HEK293 (cell line): ENCODE measurements around the gene HLA-DMB.

Experiments used
- CTCF ChIA-PET: fragments of 350-600 bp; formaldehyde crosslinking; extraction: SDS; loops from one replicate; lab custom pipeline; 2021; ENCODE audit warnings: antibody characterized with exemption; lab: Yijun Ruan, JAX
- POLR2A ChIA-PET: fragments of 300-600 bp; formaldehyde crosslinking; extraction: SDS; loops from one replicate; lab custom pipeline; 2020; ENCODE audit warnings: antibody characterized with exemption, inconsistent platforms; lab: Yijun Ruan, JAX
- H3K27ac ChIP-seq: fragments of 200-500 bp; sonication (Bioruptor generic); 2 replicates; pipeline ENCODE4 v1.5.1; 2014; ENCODE audit warnings: low read depth, low read length, control low read depth, inconsistent platforms; ENCODE audit errors: extremely low read depth
- H3K36me3 ChIP-seq, 2 experiments: fragments of 200-500 bp in 1 of 2; sonication (Bioruptor generic) in 1 of 2; 1 replicate in 1 of 2; 2 replicates in 1 of 2; pipeline ENCODE4 v1.5.1; 2014 to 2017; ENCODE audit warnings: inconsistent platforms in 2 of 2, low read length in 2 of 2; ENCODE audit not compliant: control insufficient read depth in 2 of 2, insufficient read depth in 1 of 2
- H3K4me1 ChIP-seq: fragments of 200-500 bp; sonication (Bioruptor generic); 2 replicates; pipeline ENCODE4 v1.5.1; 2014; ENCODE audit warnings: mild to moderate bottlenecking, low read length, inconsistent platforms; ENCODE audit not compliant: control insufficient read depth, insufficient read depth
- H3K4me3 ChIP-seq: 2 replicates; pipeline ENCODE4 v1.5.1; 2011; ENCODE audit warnings: low read depth, mild to moderate bottlenecking, control low read depth, low read length, moderate library complexity
- H3K9me3 ChIP-seq: fragments of 200-500 bp; sonication (Bioruptor generic); 2 replicates; pipeline ENCODE4 v1.5.1; 2014; ENCODE audit warnings: low read depth, low read length, inconsistent platforms; ENCODE audit not compliant: control insufficient read depth, insufficient read depth
- GLI2 ChIP-seq: fragments of 450-650 bp; formaldehyde crosslinking; IDR thresholded peaks from 2 replicates; pipeline ENCODE4; 2017; ENCODE audit warnings: missing biosample characterization, missing genetic modification characterization, low read depth, borderline replicate concordance
- HIC1 ChIP-seq: fragments of 450-650 bp; formaldehyde crosslinking; IDR thresholded peaks from 2 replicates; pipeline ENCODE4 v1.5.1; 2016; ENCODE audit warnings: missing biosample characterization, missing genetic modification characterization
- MZF1 ChIP-seq: fragments of 450-650 bp; formaldehyde crosslinking; IDR thresholded peaks from 2 replicates; pipeline ENCODE4 v1.5.1; 2017; ENCODE audit warnings: missing biosample characterization, missing genetic modification characterization, borderline replicate concordance
- RBAK ChIP-seq: fragments of 450-650 bp; formaldehyde crosslinking; IDR thresholded peaks from 2 replicates; pipeline ENCODE4 v1.5.1; 2016; ENCODE audit warnings: missing biosample characterization, missing genetic modification characterization
- WT1 ChIP-seq: fragments of 450-650 bp; formaldehyde crosslinking; IDR thresholded peaks from 2 replicates; pipeline ENCODE4 v1.5.1; 2016; ENCODE audit warnings: missing biosample characterization, missing genetic modification characterization
- ZBTB17 ChIP-seq: fragments of 450-650 bp; formaldehyde crosslinking; IDR thresholded peaks from 2 replicates; pipeline ENCODE4 v1.5.1; 2016; ENCODE audit warnings: missing biosample characterization, missing genetic modification characterization
- ZBTB44 ChIP-seq: fragments of 450-650 bp; IDR thresholded peaks from 2 replicates; pipeline ENCODE4 v1.5.1; 2018; ENCODE audit warnings: missing biosample characterization, mild to moderate bottlenecking, missing genetic modification characterization
- ZNF155 ChIP-seq: fragments of 450-650 bp; formaldehyde crosslinking; IDR thresholded peaks from 2 replicates; pipeline ENCODE4 v1.5.1; 2016; ENCODE audit warnings: missing biosample characterization, missing genetic modification characterization
- ZNF2 ChIP-seq: fragments of 450-650 bp; formaldehyde crosslinking; IDR thresholded peaks from 2 replicates; pipeline ENCODE4 v1.5.1; 2016; ENCODE audit warnings: missing biosample characterization, missing genetic modification characterization
- ZNF214 ChIP-seq: fragments of 450-650 bp; formaldehyde crosslinking; IDR thresholded peaks from 2 replicates; pipeline ENCODE4 v1.5.1; 2017; ENCODE audit warnings: missing biosample characterization, mild to moderate bottlenecking, missing genetic modification characterization, borderline replicate concordance
- ZNF24 ChIP-seq: fragments of 450-650 bp; formaldehyde crosslinking; IDR thresholded peaks from 2 replicates; pipeline ENCODE4 v1.5.1; 2016; ENCODE audit warnings: missing biosample characterization, missing genetic modification characterization
- ZNF394 ChIP-seq: fragments of 450-650 bp; formaldehyde crosslinking; IDR thresholded peaks from 2 replicates; pipeline ENCODE4 v1.5.1; 2016; ENCODE audit warnings: missing biosample characterization, missing genetic modification characterization, mild to moderate bottlenecking, moderate library complexity, borderline replicate concordance
- ZNF426 ChIP-seq: fragments of 450-650 bp; formaldehyde crosslinking; IDR thresholded peaks from 2 replicates; pipeline ENCODE4 v1.5.1; 2017; ENCODE audit warnings: missing biosample characterization, missing genetic modification characterization, mild to moderate bottlenecking, inconsistent platforms, moderate library complexity
- ZNF510 ChIP-seq: fragments of 450-650 bp; formaldehyde crosslinking; IDR thresholded peaks from 2 replicates; pipeline ENCODE4 v1.5.1; 2018; ENCODE audit warnings: mild to moderate bottlenecking, missing genetic modification characterization, missing biosample characterization; ENCODE audit not compliant: insufficient replicate concordance
- ZNF521 ChIP-seq: fragments of 450-650 bp; formaldehyde crosslinking; IDR thresholded peaks from 2 replicates; pipeline ENCODE4 v1.5.1; 2017; ENCODE audit warnings: missing biosample characterization, mild to moderate bottlenecking, missing genetic modification characterization
- ZNF610 ChIP-seq: fragments of 450-650 bp; formaldehyde crosslinking; IDR thresholded peaks from 2 replicates; pipeline ENCODE4 v1.5.1; 2016; ENCODE audit warnings: missing biosample characterization, missing genetic modification characterization, borderline replicate concordance
- ZNF621 ChIP-seq: fragments of 450-650 bp; formaldehyde crosslinking; IDR thresholded peaks from 2 replicates; pipeline ENCODE4 v1.5.1; 2017; ENCODE audit warnings: missing biosample characterization, missing genetic modification characterization
- ZNF768 ChIP-seq: fragments of 450-650 bp; formaldehyde crosslinking; IDR thresholded peaks from 2 replicates; pipeline ENCODE4 v1.5.1; 2018; ENCODE audit warnings: missing biosample characterization, mild to moderate bottlenecking, missing genetic modification characterization
- ZNF843 ChIP-seq: fragments of 450-650 bp; formaldehyde crosslinking; IDR thresholded peaks from 2 replicates; pipeline ENCODE4 v1.5.1; 2016; ENCODE audit warnings: missing biosample characterization, missing genetic modification characterization
- TF ChIP-seq, protein P1 (sequence below): fragments of 450-650 bp; formaldehyde crosslinking; IDR thresholded peaks from 2 replicates; pipeline ENCODE4 v1.5.0; 2017; ENCODE audit warnings: missing biosample characterization, missing genetic modification characterization, borderline replicate concordance
- TF ChIP-seq, protein P2 (sequence below): fragments of 450-650 bp; formaldehyde crosslinking; IDR thresholded peaks from 2 replicates; pipeline ENCODE4 v1.5.1; 2016; ENCODE audit warnings: missing biosample characterization, missing genetic modification characterization
- TF ChIP-seq, protein P3 (sequence below): fragments of 450-650 bp; formaldehyde crosslinking; IDR thresholded peaks from 2 replicates; pipeline ENCODE4 v1.5.1; 2017; ENCODE audit warnings: missing biosample characterization, missing genetic modification characterization

Gene HLA-DMB

DNA sequence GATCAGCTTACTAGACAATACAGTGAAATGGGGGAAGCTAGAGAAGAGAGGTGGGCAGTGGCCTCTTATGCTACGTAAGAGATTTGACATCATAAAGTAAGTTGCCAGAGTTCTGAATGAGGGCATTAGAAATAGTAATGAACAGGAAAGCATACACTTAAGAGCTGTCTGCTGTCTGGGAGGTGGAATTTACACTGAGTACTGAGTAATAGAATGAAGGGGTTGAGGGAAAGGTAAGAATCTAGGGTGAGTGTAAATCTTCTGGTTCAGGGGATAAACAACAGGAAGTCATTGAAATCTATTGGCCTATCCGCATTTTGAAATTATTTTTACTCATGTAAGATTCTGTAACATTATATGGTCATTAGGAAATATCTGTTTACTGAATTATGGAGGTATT is 35.8 kb downstream of the HLA-DMB start:
- ChIA-PET CTCF (interaction anchor here (1.1 to 6.0 kb wide), 9 partner anchors 8 to 80 kb away, joined by 3 to 42 read pairs (median 5); partner anchors contain the start of genes HLA-DMA and TAP2), POLR2A (interaction anchor here (0.6 to 5.2 kb wide), 6 partner anchors 10 to 548 kb away, joined by 3 to 37 read pairs (median 7); no protein-coding TSS in a partner anchor)
- peaks cover 0 to 9% of the 10 kb centered on the region in 2 experiments; a peak in 1 of 3 replicates for H3K36me3 ChIP-seq
- H3K4me1 ChIP-seq: peaks cover 11% of the 10 kb centered on the region
- TF ChIP-seq ZNF521 (tag by site-specific recombination): no peak
- TF ChIP-seq ZNF394 (tag by site-specific recombination): no peak
- TF ChIP-seq ZNF2 (tag by site-specific recombination): no peak
- TF ChIP-seq ZNF621 (tag by site-specific recombination): no peak
- no peak for TF ChIP-seq ZNF610 (tag by site-specific recombination)
- TF ChIP-seq ZBTB17 (tag by site-specific recombination): no peak
- TF ChIP-seq ZNF155 (tag by site-specific recombination): no peak
- no peak for TF ChIP-seq WT1 (tag by site-specific recombination)
- TF ChIP-seq HIC1 (tag by site-specific recombination): no peak
- TF ChIP-seq ZNF214 (tag by site-specific recombination): no peak
- TF ChIP-seq, protein P1, sequence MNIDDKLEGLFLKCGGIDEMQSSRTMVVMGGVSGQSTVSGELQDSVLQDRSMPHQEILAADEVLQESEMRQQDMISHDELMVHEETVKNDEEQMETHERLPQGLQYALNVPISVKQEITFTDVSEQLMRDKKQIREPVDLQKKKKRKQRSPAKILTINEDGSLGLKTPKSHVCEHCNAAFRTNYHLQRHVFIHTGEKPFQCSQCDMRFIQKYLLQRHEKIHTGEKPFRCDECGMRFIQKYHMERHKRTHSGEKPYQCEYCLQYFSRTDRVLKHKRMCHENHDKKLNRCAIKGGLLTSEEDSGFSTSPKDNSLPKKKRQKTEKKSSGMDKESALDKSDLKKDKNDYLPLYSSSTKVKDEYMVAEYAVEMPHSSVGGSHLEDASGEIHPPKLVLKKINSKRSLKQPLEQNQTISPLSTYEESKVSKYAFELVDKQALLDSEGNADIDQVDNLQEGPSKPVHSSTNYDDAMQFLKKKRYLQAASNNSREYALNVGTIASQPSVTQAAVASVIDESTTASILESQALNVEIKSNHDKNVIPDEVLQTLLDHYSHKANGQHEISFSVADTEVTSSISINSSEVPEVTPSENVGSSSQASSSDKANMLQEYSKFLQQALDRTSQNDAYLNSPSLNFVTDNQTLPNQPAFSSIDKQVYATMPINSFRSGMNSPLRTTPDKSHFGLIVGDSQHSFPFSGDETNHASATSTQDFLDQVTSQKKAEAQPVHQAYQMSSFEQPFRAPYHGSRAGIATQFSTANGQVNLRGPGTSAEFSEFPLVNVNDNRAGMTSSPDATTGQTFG (tag by site-specific recombination): no peak
- no peak for TF ChIP-seq ZNF24
- TF ChIP-seq, protein P2, sequence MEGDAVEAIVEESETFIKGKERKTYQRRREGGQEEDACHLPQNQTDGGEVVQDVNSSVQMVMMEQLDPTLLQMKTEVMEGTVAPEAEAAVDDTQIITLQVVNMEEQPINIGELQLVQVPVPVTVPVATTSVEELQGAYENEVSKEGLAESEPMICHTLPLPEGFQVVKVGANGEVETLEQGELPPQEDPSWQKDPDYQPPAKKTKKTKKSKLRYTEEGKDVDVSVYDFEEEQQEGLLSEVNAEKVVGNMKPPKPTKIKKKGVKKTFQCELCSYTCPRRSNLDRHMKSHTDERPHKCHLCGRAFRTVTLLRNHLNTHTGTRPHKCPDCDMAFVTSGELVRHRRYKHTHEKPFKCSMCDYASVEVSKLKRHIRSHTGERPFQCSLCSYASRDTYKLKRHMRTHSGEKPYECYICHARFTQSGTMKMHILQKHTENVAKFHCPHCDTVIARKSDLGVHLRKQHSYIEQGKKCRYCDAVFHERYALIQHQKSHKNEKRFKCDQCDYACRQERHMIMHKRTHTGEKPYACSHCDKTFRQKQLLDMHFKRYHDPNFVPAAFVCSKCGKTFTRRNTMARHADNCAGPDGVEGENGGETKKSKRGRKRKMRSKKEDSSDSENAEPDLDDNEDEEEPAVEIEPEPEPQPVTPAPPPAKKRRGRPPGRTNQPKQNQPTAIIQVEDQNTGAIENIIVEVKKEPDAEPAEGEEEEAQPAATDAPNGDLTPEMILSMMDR (tag by site-specific recombination): no peak
- no peak overlapping the region for H3K27ac ChIP-seq
- no peak overlapping the region for H3K4me3 ChIP-seq
- H3K9me3 ChIP-seq: no peaks in the 10 kb centered on the region

- Histone ChIP-seq H3K4me1 (peaks cover 11% of the 10 kb centered on the region), H3K4me3 (no peak overlapping the region), H3K27ac (no peak overlapping the region), H3K36me3 (peaks cover 0 to 9% of the 10 kb centered on the region in 2 experiments; a peak in 1 of 3 replicates), H3K9me3 (no peaks in the 10 kb centered on the region)
- CTCF ChIA-PET: interaction anchor here (0.6 to 6.0 kb wide), 12 partner anchors 9 to 1766 kb away, joined by 3 to 42 read pairs (median 3); partner anchors contain the start of gene HLA-DMA
- POLR2A ChIA-PET: interaction anchor here (3.8 to 5.2 kb wide), 2 partner anchors 9 to 67 kb away, joined by 34 to 37 read pairs; no protein-coding TSS in a partner anchor
- TF ChIP-seq ZNF510 (tag by site-specific recombination) (no peak), ZNF2 (tag by site-specific recombination) (no peak), ZNF843 (tag by site-specific recombination) (peak; percentile 55; the same call in 1 of the 2 replicates), ZNF768 (no peak), ZNF426 (no peak), ZBTB44 (0 out of 2 replicates have a peak, but pooled peaks have one; percentile 33), RBAK (no peak), MZF1 (tag by site-specific recombination) (no peak), GLI2 (tag by site-specific recombination) (0 out of 2 replicates have a peak, but pooled peaks have one; percentile 11)
- TF ChIP-seq, protein P3, sequence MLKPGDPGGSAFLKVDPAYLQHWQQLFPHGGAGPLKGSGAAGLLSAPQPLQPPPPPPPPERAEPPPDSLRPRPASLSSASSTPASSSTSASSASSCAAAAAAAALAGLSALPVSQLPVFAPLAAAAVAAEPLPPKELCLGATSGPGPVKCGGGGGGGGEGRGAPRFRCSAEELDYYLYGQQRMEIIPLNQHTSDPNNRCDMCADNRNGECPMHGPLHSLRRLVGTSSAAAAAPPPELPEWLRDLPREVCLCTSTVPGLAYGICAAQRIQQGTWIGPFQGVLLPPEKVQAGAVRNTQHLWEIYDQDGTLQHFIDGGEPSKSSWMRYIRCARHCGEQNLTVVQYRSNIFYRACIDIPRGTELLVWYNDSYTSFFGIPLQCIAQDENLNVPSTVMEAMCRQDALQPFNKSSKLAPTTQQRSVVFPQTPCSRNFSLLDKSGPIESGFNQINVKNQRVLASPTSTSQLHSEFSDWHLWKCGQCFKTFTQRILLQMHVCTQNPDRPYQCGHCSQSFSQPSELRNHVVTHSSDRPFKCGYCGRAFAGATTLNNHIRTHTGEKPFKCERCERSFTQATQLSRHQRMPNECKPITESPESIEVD (tag by site-specific recombination): peak; percentile 98
These were observed 36.9 kb downstream of the HLA-DMB start for GRCh38 chr6:32903952-32904351.
